Measurements from ENCODE around the gene GMFB. TPM values are rescaled to one million over a fixed set of nuclear protein-coding genes. Genes with fewer than 3 reads are reported as not detected.

GMFB gene
- total RNA-seq, 1 donor from 2014 or later = 41.1 TPM

GRCh38 chr14:54425068-54425467 is 63.7 kb downstream of the GMFB start:
- Mint-ChIP-seq H3K36me3 (ENCODE audit: low read depth) (peaks cover 45% of the 10 kb centered on the region), H3K4me1 (peaks cover 15% of the 10 kb centered on the region), H3K27ac (no peak overlapping the region), H3K9me3 (no peaks in the 10 kb centered on the region), H3K4me3 (no peak overlapping the region), H3K27me3 (no peaks in the 10 kb centered on the region)
- intact Hi-C loops (cut with micrococcal nuclease) = no loop called here
- no peak for DNase-seq

Other genes with a start within 250 kb of the GMFB start
- gene CDKN3, start 92.0 kb downstream of the GMFB start, total RNA-seq = 42.5 and 50.8 TPM in 2 replicates
- gene CNIH1, start 47.6 kb downstream of the GMFB start, total RNA-seq = 113 and 116 TPM in 2 replicates
- gene CGRRF1, start 20.9 kb upstream of the GMFB start, total RNA-seq = 7.8 and 11.9 TPM in 2 replicates
- 4.6 and 5.7 TPM in 2 replicates for gene SAMD4A, start 78.1 kb upstream of the GMFB start, total RNA-seq

Data from activated CD4-positive, alpha-beta T cell treated with anti-CD3 and anti-CD28 coated beads, Interleukin-2, amount 10 ng/mL, durations not matched to agents 24 days and 14 days (primary cell).